Skeletal muscle satellite cell (primary cell): ENCODE results near the gene RPAP3.

Experiments
- H3K27me3 ChIP-seq: 2 replicates; pipeline ENCODE4 v1.7.0; 2013; ENCODE audit warnings: low read length; ENCODE audit not compliant: control insufficient read depth, insufficient read depth
- H3K36me3 ChIP-seq: 2 replicates; pipeline ENCODE4 v1.7.0; 2013; ENCODE audit warnings: mild to moderate bottlenecking, control low read depth, low read length; ENCODE audit not compliant: insufficient read depth
- H3K4me1 ChIP-seq: 2 replicates; pipeline ENCODE4 v1.7.0; 2013; ENCODE audit warnings: low read length; ENCODE audit not compliant: control insufficient read depth, insufficient read depth
- H3K4me2 ChIP-seq: 2 replicates; pipeline ENCODE4 v1.7.0; 2013; ENCODE audit warnings: mild to moderate bottlenecking, low read length
- H3K4me3 ChIP-seq: 2 replicates; pipeline ENCODE4 v1.7.0; 2013; ENCODE audit warnings: low read length
- H3K9ac ChIP-seq: 2 replicates; pipeline ENCODE4 v1.7.0; 2013; ENCODE audit warnings: mild to moderate bottlenecking, low read depth, low read length, moderate library complexity
- H3K9me3 ChIP-seq: replicated peaks from 2 replicates; pipeline ENCODE4 v1.7.0; 2013; ENCODE audit warnings: mild to moderate bottlenecking, control low read depth, low read length

RPAP3 gene

DNA sequence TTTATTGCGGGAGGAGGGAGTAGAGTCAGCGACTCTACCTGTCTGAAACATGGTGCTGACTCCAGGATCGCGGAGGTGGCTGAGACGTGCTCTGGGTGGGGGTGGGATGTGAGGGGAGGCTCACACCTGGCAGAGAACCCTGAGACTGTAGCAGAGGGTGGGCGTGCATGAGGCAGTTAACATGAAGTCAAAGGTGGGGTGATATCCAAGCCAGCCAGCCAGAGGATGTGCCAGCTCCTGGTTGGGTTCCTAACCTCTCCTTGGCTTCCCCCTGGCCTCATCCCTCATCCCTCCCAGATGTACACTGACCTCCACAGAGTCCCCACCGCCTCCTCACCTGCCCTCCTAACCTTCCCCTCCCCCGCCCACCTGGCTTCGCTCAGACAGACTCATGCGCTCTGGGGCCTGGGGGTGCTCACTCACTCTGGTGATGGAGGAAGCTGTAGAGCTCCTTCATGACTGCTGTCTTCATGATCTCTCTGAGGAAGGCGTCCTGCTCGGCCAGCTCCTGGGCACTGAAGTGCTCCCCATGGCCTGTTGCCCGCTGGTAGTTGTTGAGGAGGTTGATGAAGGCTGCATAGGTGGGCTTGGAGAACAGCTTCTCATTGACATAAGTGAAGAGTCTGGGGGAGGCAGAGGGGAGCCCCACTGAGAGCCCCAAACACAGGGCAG, 10.2 kb upstream of the RPAP3 start:
- peak overlapping the region; percentile 51 for H3K4me2 ChIP-seq
- no peaks in the 10 kb centered on the region for H3K27me3 ChIP-seq
- H3K9me3 ChIP-seq: no peaks in the 10 kb centered on the region
- no peak overlapping the region for H3K4me3 ChIP-seq
- peaks cover 14% of the 10 kb centered on the region for H3K4me1 ChIP-seq
- H3K36me3 ChIP-seq: no peaks in the 10 kb centered on the region
- no peak overlapping the region for H3K9ac ChIP-seq

DNA sequence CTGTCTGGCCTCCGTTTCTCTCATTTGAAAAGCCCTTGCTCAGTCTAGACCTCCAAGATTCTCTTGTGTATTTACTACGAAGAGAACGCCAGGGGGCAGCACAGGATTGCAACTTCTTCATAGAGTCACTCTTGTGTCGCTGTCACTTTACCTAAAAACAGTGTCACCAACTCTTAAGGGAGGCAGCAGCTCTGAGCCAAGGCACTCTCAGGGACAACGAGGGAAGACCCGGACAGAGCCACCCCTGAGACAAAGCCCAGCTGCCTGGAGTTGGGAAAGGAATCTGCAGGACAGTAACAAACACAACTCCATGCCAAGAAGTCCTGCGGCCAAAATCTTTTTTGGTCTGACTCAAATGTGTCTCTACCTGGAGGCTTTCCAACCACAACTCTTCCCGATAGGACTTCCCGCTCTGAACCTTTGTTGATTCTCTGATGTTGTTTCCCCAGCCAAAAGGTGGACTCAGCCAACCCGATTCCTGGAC, 9.6 kb upstream of the RPAP3 start:
- peaks cover 14% of the 10 kb centered on the region for H3K4me1 ChIP-seq
- no peak overlapping the region for H3K9ac ChIP-seq
- H3K27me3 ChIP-seq: no peaks in the 10 kb centered on the region
- peak overlapping the region; percentile 51 for H3K4me2 ChIP-seq
- no peaks in the 10 kb centered on the region for H3K9me3 ChIP-seq
- H3K36me3 ChIP-seq: no peaks in the 10 kb centered on the region
- no peak overlapping the region for H3K4me3 ChIP-seq

DNA sequence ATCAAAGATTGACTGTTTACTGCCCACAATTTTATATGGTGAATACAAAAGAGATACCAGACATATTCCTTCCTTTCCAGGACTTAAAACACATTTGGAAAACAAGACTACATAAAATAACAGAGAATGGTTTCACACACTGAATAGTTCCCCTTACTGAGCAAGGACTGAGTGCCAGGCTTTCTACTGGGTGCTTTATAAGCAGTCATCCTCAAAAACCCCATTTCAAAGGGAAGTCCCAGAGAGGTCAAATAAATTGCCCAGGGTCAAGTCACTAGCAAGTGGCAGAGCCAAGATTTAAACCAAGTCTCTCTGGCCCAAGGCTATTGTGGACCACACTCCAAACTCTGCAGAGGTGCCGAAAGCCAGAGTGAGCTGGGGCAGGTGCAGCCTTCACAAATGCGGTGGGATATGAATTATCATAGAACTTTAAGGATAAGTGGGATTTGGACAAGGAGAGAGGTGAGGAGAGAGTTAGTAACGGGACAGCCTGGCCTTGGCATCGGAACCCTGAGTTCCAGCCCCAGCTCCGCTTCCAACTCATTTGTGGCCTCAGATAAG, 9.1 kb upstream of the RPAP3 start:
- Histone ChIP-seq H3K4me3 (no peak overlapping the region), H3K36me3 (no peaks in the 10 kb centered on the region), H3K9ac (no peak overlapping the region), H3K27me3 (no peaks in the 10 kb centered on the region), H3K9me3 (no peaks in the 10 kb centered on the region), H3K4me2 (no peak overlapping the region), H3K4me1 (peaks cover 14% of the 10 kb centered on the region)

DNA sequence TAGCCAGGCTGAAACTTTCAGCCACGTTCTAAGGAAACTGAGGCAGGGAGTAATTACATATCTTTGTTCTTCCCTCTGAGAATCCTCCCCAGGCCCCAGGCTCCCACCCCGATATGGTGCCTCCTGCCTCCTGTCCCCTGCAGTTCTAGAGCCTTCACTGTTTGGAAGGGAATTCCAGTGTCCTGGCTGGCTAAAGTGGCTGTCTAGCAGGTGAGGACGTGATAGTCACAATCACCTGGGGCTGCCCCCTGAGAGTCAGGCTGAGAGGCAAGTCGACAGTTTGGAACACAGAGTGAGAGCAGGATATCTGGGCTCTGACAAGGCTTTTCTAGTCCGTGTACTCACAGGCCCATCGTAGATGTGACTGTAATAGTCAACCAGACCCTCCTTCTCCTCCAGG, 6.3 kb upstream of the RPAP3 start:
- Histone ChIP-seq H3K27me3 (no peaks in the 10 kb centered on the region), H3K36me3 (no peaks in the 10 kb centered on the region), H3K4me3 (no peak overlapping the region), H3K9ac (no peak overlapping the region), H3K9me3 (no peaks in the 10 kb centered on the region), H3K4me2 (no peak overlapping the region), H3K4me1 (peaks cover 6% of the 10 kb centered on the region)

DNA sequence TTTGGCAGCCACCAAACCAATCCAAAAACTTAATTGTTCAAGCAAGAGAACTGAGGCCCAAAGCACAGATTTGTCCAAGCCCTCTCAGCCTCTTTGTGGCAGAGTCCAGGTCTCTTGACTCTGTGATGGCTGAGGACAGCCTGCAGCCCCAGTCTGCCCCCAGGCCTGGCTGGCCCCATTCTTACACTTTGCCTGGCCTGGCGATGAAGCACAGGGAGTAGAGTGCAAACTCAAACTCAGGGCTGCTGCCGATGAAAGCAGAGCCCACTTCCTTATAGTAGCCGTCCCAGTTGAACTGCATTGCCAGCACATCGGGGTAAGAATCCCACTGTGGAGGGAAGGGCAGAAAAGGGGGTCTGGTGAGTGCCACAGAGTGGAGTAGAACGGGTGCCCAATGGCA, 5.6 kb upstream of the RPAP3 start:
- Histone ChIP-seq H3K27me3 (no peaks in the 10 kb centered on the region), H3K9ac (no peak overlapping the region), H3K4me2 (no peak overlapping the region), H3K4me1 (peaks cover 9% of the 10 kb centered on the region), H3K4me3 (no peak overlapping the region), H3K36me3 (no peaks in the 10 kb centered on the region), H3K9me3 (no peaks in the 10 kb centered on the region)

- Histone ChIP-seq H3K9ac (no peak overlapping the region), H3K4me3 (no peak overlapping the region), H3K36me3 (no peaks in the 10 kb centered on the region), H3K9me3 (no peaks in the 10 kb centered on the region), H3K4me1 (peaks cover 3% of the 10 kb centered on the region), H3K4me2 (no peak overlapping the region), H3K27me3 (no peaks in the 10 kb centered on the region)
These were observed 4.4 kb upstream of the RPAP3 start for GRCh38 chr12:47710278-47710677.

- Histone ChIP-seq H3K9me3 (no peaks in the 10 kb centered on the region), H3K27me3 (no peaks in the 10 kb centered on the region), H3K4me2 (no peak overlapping the region), H3K4me3 (no peak overlapping the region), H3K9ac (no peak overlapping the region), H3K4me1 (peaks cover 3% of the 10 kb centered on the region), H3K36me3 (no peaks in the 10 kb centered on the region)
These were observed 3.8 kb upstream of the RPAP3 start for GRCh38 chr12:47709671-47710070.

DNA sequence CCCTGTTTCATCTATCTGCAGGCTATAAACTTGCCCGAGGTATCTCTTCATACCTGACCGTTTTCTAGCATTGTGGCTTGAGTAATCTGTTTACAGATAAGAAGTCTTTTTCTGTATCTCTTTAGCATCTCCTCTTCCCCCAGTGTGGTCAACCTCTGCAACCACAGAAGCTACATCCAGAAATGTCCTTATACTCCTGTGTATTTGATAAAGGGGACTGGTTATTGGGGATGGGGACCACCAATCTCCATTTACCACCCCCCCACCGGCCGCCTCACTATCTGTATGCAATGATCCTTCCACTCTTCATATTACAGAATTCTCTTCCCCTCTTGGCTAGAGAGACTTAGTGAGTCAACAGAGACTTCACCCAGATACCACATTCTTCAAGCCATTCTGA, 3.4 kb upstream of the RPAP3 start:
- Histone ChIP-seq H3K4me3 (no peak overlapping the region), H3K4me2 (no peak overlapping the region), H3K36me3 (no peaks in the 10 kb centered on the region), H3K4me1 (peaks cover 3% of the 10 kb centered on the region), H3K27me3 (no peaks in the 10 kb centered on the region), H3K9ac (no peak overlapping the region), H3K9me3 (no peaks in the 10 kb centered on the region)

GRCh38 chr12:47707905-47708543, 2.2 kb upstream of the RPAP3 start:
- Histone ChIP-seq H3K27me3 (no peaks in the 10 kb centered on the region), H3K4me3 (no peak overlapping the region), H3K4me1 (peaks cover 3% of the 10 kb centered on the region), H3K4me2 (no peak overlapping the region), H3K36me3 (no peaks in the 10 kb centered on the region), H3K9me3 (no peaks in the 10 kb centered on the region), H3K9ac (no peak overlapping the region)

- H3K4me3 ChIP-seq: no peak overlapping the region
- H3K4me1 ChIP-seq: peaks cover 3% of the 10 kb centered on the region
These were observed 1.5 kb upstream of the RPAP3 start for GRCh38 chr12:47707355-47707754.

DNA sequence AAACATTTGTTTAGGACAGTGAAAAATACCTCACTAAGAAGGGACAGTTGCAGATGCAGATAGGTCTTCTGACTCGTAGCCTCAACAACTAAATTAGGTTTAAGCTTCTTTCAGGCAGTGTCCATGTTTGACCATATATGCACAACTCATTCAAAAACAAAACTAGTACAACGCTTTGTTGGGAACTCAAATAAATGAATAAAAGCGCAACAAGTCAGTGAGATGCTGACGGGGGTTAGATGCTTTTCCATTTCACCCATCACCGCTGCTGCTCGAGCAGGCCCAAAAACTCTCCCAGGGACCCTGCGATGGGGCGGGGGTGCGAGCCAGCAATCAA, 633 bp downstream of the RPAP3 start:
- Histone ChIP-seq H3K9me3 (no peaks in the 10 kb centered on the region), H3K4me3 (peak overlapping the region; percentile 84), H3K4me2 (peak overlapping the region; percentile 84), H3K36me3 (peaks cover 12% of the 10 kb centered on the region), H3K4me1 (peaks cover 3% of the 10 kb centered on the region), H3K9ac (peak overlapping the region; percentile 85), H3K27me3 (no peaks in the 10 kb centered on the region)

More at GRCh38 chr12:47707355-47707754, 1.5 kb upstream of the RPAP3 start:
- H3K4me2 ChIP-seq: no peak overlapping the region
- H3K9me3 ChIP-seq: no peaks in the 10 kb centered on the region
- H3K9ac ChIP-seq: no peak overlapping the region
- no peaks in the 10 kb centered on the region for H3K27me3 ChIP-seq
- peaks cover 5% of the 10 kb centered on the region for H3K36me3 ChIP-seq

DNA sequence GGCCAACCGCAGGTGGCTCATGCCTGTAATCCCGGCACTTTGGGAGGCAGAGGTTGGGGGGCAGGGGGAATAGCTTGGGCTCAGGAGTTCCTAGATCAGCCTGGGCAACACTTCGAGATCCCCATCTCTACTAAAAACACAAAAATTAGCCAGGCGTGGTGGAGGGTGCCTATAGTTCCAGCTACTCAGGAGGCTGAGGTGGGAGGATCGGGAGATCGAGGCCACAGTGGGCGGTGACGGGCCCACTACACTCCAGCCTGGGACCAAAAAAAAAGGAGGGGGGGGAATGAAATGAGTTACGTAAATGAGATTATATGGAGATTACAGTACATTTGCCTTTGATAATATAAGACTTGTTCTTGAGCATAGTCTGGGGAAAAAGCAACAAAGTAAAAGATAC, 1.1 kb downstream of the RPAP3 start:
- Histone ChIP-seq H3K27me3 (no peaks in the 10 kb centered on the region), H3K9me3 (no peaks in the 10 kb centered on the region), H3K4me3 (peak overlapping the region; percentile 84), H3K4me2 (peak overlapping the region; percentile 84), H3K36me3 (peaks cover 12% of the 10 kb centered on the region), H3K4me1 (peaks cover 3% of the 10 kb centered on the region), H3K9ac (peak overlapping the region; percentile 85)
